GM19468 (cell line): Measurements from ENCODE around the gene PPP1R1A.

ENCODE experiments used
- ATAC-seq: cut with Tn5 transposase; IDR thresholded peaks from one replicate; pipeline ENCODE4 v1.9.1; 2021; ENCODE audit warnings: mild to moderate bottlenecking, moderate library complexity, moderate number of reproducible peaks; ENCODE audit not compliant: unreplicated experiment; ENCODE audit errors: extremely low read depth

The PPP1R1A gene, protein sequence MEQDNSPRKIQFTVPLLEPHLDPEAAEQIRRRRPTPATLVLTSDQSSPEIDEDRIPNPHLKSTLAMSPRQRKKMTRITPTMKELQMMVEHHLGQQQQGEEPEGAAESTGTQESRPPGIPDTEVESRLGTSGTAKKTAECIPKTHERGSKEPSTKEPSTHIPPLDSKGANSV

DNA sequence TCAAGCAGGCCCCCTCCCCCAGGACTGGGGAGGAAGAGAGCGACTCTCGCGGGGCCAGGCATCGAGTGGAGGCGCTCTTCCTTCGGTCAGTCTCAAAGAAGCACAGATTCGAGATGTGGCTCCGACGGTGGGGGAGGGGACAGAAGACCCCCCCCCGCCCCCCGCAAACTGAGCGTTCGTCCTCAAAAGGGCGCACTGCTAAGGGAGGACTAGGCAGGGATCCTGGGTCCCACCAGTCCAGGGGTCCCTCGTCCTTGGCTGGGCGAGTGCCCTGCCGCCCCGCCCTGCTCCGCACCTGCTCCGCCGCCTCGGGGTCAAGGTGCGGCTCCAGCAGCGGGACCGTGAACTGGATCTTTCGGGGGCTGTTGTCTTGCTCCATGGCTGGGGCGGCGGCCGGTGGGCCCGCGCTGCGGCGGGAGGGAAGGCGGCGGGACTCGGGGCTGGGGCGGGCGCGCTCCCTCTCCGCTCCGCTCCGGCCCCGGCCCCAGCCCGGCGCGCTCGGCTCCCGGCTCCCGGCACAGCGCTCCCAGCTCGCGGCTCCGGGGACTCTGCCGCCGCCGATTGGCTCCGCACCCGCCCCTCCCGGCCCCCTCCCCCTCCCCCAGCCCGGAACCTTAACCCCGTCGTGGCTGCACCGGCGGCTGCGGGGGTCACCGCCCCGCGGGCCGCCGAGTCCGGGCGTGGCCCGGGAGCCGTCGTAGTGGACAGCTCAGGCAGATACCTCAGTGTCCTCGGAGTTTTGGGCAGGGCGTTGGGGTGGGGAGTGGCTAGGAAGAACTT is at the start of gene PPP1R1A:
Gene PPP1R1A, minus strand, starts transcription at position 550 of the 780 bp plus-strand sequence. Its CDS starts 171 bp downstream, at position 379.
- no peak for ATAC-seq

DNA sequence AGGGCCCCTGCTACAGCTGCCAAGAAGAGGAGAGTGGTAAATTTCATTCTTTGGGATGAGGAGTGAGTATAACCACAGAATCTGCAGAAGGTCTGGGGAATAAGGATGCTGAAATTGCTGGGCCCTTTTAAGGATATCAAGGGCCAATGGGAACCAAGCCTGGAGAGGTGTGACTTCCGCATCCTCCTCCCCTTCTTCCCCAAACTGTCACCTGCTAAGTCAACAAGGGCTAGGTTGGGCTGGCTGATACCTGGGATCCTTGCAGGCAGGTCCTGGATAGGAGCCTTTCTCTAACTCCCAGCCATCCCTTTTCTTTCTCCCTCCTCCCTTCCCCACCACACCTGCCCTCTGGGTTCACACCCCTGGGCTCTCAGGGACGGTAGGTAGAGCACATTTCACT is 46.3 kb upstream of the PPP1R1A start, which contains the start of gene LACRT:
Gene LACRT, minus strand, starts transcription at position 101 of the 400 bp plus-strand sequence. Its CDS starts 54 bp downstream, at position 47.
- ATAC-seq, result no peak

DNA sequence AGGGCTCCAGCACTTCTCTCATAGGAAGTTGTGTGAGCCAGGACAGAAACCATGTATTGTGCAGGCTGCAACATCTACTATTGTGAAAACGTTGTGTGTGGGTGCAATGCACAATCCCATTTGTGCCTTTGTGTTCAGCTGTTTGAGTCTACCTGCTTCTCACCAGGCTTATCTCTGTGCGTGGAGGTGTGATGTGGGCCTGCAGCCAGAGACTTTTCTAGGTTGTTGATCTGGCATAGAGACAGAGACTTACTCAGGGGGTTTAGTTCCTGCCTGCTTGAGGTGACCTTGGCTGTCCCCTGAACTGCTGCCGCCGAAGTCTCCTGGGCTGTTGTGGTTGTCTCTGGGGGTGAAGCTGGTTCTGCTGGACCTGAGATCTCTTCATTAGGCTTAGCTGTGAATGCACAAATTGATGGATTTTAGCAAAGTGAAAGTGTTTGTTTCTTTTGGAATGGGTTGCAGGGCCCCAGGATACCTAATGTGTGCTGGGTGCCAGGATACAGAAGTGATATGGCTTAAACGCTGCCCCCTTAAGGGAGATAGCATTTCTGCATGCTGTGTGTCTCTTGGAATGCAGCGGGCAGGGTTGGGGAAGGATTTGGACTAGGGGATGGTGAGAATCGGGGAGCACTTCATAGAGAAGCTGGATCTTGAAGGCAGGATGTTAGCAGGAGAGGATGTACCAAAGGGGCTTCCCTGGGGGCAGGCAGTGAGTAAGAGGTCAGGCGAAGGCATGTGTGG is 43.7 kb upstream of the PPP1R1A start:
- ATAC-seq, result no peak

DNA sequence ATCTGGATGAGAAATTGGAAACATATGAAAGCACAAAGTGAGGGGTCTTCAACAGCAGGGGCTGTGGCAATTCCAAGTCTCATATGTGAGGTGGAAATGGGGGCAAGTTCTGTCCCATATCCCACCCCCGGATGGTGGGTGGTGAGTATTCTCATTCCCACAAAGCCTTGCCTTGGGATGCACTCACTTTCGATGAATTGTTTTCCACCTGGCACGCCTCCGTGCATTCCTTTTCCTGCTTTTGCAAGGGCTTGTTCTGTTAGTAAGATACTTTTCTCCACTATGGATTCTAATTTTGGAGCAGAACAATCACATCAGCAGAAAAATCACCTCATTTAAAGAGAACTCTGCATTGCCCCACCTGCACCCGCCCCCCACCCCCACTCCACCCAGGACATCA is 43.1 kb upstream of the PPP1R1A start:
- ATAC-seq, result no peak

DNA sequence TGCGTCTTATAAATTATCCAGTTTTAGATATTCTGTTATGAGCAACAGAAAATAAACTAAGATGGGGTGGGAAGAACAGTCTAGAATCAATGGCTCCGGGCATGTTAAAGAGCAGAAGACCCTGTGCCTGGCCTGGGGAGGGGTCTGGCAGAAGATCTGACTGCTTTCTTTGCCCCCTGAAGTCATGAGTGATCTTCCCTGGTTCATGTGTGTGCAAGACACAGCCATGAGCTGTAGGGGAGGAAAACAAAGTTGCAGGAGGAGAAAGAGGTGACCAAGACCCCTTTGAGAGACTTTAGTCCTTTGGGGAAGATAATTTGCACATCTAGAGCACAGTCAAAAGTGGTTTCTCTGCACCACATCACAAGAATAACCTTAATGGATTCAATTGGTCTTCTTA is 41.5 kb upstream of the PPP1R1A start:
- no peak for ATAC-seq

DNA sequence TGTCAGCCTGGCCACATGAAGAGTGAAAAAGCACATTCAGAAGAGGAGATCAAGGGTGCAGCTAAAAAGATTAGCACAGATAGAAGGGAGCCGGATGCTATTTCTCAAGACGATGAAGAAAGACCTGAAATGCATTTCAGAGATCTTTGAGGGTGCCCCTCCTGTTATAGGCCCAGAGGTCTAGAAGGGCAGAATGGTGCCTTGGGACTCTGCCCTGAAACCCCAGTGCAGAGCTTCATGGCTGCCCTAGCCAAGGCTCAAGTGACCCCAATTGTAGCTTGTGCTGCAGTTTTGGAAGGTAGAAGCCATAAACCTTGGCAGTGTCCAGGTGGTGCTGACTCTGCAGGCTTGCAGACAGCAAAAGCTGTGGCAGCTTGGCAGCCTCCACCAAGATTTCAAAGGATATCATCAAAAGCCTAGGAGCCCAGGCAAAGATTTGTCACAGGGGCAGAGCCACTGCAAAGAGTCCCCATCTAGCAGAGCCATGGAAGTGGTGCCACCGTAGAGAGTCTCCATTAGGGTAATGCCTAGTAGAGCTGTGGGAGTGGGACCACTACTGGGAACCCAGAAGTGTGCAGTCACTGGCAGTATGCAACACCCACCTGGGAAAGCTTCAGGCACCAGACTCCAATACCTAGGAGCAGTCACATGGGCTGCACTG is 39.9 kb upstream of the PPP1R1A start:
- no peak for ATAC-seq

DNA sequence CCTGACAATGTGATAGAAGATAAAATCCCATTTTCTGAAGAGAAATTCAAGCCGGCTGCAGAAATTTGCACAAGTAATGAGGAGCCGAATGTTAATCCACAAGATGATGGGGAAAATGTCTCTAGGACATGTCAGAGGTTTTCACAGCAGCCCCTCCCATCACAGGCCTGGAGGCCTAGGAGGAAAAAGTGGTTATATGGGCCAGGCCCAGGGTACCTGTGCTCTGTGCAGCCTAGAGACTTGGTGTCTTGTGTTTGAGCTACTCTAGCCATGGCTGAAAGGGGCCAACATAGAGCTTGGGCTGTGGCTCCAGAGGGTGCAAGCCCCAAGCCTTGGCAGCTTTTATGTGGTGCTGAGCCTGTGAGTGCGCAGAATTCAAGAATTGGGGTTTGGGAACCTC is 38.8 kb upstream of the PPP1R1A start:
- ATAC-seq, result no peak

DNA sequence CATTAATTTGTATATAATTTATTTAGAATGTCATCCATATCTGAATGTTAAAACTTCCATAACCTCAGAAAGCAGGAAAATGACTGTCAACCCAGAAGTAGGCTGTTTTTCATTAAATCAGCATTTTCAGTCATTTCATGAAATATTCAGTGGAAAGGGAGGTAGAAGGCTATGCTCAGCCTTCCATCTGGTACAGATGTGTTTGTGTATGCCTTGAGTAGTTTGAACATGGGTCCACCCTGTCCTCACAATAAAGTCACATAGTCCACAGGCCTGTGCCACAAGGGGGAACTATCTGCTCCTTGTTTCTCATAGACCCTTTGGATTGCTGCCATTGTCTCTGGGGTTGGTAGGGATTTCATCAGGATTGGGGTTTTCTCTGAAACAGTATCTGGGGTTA is 37.1 kb upstream of the PPP1R1A start:
- no peak for ATAC-seq

DNA sequence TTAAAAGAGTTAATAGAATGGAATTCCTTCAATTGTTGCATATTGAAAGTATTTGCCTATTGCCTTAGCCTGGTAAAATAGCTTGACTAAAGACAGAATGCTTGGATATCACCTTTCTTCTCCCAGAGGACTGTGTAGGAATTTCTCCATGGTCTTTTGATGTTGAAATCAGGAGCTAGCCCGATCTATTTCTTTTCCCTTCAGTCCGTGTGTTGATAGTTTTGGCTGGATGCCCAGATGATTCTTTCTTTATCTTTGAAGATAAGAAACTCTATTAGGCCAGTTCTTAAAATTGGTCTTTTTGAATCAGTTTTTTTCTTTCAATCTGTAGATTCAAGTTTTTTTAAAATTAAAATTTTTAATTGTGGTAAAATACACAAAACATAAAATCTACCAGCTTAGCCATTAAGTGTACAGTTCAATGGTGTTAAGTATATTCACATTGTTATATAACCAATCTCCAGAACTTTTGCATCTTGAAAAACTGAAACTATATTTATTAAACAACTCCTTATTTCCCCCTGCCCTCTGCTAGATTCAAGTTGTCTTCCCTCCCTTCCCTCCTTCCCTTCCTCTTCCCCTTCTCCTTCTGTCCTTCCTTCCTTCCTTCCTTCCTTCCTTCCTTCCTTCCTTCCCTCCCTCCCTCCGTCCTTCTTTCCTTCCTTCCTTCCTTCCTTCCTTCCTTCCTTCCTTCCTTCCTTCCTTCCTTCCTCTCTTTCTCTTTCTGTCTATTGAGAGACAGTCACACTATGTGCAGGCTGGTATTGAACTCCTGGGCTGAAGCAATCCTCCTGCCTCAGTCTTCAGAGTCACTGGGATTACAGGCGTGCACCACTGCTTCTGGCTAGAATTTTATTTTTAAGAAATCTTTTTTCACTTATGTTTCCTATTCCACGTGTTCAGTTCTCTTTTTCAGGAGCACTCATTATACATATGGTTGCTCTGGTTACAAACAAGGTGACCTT is 36.1 kb upstream of the PPP1R1A start:
- ATAC-seq, result no peak

DNA sequence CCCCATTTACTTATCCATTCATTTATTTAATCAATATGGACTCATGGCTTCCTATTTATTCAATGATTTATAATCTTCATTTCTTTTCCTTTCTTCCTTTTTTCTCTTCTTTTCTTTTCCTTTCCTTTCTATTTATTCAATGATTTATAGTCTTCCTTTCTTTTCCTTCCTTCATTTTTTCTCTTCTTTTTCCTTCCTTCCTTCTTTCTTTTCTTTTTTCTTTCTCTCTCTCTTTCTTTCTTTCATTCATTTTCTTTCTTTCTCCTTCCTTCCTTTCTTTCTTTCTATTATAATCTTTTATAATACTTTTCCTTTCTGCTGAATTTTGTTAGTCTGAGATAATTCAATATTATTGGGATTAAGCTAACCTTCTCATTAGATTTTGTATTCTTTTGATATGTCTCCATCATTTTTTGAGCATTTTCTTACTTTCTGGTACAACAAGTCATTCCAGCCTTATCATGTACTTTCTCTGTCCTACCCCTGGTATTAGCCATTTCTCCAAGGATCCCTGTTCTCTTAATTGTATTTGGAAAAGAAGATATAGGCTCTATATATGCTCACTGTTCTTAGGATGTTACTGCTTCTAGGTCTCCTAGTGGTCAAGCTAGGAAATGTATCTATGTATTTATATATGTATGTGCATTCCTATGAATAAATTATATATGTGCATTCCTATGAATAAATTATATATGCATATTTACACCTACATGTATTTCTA is 34.2 kb upstream of the PPP1R1A start:
- ATAC-seq, result no peak

DNA sequence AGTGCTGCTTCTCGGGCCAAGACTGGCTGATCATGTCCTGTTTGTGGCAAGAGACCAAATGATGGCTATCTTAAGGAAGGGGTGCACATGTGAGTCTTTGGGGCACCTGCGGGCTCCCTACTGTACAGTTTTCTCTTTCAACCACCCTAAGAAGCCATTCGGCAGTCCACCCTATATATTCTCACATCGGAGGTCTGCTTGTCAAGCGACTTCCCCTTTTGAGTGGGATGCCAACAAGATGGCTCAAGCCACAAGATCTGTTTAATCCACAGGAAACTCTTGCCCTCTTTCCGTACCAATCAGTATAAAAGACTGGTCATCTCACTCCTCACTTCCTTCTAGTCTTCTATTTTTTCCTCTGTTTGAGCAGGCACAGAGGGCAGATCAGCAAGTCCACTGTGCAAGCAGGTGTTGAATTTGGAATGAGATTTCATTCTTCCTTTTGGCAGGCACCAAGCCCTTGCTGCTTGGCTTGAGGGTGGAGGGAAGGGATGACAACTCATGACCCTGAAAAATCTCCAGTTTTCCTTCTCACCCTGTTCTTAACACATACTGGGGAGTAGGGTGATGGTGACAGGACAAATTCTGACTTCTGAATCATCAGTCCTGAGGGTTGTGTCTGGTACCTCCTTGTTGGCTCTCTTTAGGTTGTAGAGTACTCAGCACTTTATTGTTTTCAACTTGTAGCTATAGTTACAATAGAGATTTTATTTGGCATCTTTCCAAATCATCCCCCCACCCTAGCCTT is 28.6 kb upstream of the PPP1R1A start:
- no peak for ATAC-seq

DNA sequence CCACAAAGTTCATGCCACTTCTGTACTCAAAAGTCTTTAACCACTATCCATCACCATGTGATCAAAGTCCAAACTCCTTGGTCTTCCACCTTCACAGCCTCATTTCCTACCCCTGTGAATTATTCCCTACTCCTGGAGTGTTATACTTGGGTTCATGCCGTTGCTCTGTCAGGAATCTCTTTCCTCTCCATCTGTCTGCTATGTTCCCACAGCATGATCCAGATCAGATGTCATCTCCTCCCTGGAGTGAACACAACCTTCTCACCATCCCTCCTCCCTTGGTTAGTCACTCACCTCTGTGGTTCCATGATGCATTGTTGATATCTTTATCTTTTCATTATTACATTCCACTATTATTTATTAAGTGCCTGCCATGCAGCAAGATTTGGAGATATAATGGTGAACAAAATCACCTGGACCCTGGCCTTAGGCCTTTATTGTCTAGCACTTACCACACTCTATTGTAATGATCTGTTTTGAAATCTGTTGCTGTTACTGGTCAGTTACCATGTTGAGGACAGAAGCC is 23.8 kb upstream of the PPP1R1A start:
- ATAC-seq, result no peak

DNA sequence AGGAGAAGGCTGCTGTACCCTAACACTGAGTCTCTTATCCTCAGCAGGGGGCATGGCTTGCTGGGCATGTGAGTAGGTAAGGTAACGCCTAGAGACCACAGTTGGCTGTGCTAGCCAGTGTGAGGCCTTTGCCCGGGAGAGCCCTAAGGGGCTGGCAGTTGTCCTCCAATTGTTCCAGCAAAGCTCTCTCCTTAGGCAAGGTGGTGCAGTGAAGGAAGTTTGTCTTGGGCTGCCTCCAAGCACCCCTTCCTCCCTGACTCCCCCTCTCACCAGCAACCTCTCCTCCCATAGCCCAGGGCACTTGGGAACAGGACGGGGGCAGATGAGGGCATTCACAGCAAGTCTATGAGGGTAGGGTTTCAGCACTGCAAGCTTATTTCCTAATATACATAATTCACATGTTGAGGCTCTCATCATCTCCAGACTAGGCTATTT is 23.3 kb upstream of the PPP1R1A start:
- no peak for ATAC-seq

DNA sequence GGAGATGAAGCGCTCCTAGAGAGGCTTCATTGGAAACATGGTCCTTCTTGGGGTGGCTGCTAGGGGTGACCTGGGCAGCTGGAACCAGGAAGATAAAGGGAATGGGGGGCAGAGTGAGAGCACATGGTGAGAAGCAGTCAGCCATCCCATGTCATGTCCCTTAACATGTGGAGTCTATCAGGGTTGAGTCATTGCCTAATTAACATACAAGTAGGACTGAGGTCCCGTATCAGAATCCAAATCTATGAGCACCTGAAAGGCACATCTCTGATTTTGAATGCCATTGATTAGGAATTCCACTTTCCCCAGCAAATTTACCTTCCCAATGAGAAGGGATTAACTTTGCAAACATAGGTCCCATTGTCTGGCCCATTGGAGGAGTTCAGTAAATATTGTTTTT is 20.3 kb upstream of the PPP1R1A start:
- no peak for ATAC-seq

DNA sequence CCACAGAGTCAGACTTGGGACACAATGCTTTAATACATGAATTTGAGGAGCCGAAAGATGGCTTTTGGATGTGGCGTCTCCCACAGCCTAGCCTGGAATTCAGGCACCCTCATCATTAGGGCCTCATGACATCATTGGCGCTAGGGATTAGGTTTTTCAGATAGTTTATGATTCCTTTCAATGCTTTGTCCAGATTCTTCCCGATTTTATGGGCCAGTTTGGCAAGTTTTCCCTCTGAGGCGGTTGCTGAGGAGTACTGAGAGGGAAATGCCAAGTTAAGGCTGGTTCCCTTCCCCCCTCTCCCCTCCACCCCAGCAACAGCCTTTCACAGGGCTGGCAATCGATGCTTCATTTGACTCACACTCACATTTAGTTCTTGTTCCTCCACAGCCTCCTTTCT is 19.7 kb upstream of the PPP1R1A start:
- no peak for ATAC-seq

DNA sequence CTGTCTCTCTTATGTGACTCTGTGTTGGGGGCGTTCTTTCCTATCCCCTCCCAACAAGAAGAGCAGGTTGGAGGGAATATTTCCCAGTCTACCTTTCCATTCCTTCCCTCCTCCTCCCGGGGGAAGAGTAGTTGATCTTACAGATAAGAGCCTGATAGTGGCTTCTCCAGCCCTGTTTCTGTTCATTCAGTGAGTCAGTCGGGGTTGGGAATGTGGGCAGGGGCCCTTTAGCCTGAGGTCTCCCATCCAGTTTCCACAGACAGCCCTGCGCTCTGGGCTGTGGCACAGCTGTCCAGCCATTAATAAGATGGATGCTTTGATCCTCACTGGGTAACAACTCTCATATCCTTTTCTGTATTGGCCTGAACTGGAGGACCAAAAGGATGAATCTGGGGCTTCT is 18.1 kb upstream of the PPP1R1A start:
- ATAC-seq, result no peak

DNA sequence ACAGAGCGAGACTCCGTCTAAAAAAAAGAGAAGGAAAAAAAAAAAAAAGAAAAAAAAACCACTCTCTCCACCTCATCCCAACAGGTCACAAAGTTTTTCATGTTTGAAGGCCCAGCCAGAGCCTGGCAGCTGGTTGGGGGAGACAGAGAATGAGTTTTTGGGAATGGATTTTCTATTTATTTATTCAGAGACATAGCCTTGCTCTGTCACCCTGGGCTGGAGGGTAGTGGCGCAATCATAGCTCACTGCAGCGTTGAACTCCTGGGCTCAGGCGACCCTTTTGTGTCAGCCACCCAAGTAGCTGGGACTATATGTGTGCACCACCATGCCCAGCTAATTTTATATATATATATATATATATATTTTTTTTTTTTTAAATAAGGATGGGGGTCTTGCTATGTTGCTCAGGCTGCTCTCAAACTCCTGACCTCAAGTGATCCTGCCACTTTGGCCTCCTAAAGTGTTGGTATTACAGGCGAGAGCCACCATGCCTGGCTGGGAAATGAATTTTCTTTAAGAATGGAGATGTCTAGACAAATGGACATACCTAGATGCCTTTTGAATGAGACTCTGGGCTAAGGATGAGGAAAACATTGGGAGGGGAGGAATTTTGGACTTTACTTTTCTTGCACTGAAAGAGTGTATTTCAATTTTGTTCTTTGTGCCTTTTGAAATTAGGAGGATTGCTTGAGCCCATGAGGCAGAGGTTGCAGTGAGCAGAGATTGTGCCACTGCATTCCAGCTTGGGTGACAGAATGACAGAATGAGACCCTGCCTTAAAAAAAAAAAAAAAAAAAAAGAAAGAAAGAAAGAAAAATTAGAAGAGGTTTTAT is 16.9 kb upstream of the PPP1R1A start:
- ATAC-seq, result no peak
